ENCODE results near the gene GCNA. TPM values are rescaled to one million over a fixed set of nuclear protein-coding genes. Genes with fewer than 3 reads are reported as not detected.
"Not testable (repeated sequence)": the region's sequence is repeated elsewhere in the genome, so short reads cannot be mapped to it uniquely, and the experiment has no call there.

The GCNA gene
- total and polyA plus RNA-seq, 2 donors = 2.8 to 4.5 TPM

DNA sequence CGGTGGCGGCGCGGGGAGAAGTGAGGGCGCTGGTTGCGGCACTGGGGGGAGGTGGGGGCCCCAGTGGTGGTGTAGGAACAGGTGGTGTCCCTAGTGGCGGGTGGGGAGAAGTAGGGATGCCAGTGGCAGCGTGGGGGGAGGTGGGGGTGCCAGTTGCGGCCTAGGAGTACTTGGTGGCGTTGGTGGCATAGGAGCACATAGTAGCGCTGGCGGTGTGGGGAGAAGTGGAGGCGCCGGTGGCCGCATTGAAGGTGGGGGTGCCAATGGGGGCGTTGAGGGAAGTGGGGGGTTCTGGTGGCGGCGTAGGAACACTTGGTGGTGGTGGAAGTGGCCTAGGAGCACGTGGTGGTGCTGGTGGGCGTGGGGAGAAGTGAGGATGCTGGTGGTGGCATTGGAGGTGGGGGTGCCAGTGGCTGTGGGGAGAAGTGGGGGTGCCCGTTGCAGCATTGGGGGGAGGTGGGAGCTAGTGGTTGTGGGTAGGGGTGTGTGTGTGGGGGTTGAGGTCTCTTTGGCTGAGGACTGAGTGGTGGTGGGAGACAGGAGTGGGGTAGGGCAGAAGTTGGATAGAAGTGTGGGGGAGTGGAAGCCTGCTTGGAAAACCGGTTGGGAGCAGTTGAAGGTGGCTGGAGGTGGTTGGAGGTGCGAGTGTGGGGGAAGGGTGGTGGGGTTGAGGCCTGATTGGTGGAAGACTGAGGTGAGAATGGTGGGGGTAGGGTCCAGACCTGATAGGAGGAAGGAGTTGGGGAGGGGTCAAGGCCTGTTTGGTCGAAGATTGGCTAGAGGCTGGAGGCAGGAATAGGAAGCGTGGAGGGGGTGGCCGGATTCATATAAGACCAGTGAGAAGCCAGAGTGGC, 1.1 kb downstream of the GCNA start:
- H3K36me3 ChIP-seq (ENCODE audit: control insufficient read depth in 2 of 2, insufficient read depth in 2 of 2, low read length in 1 of 2) = peaks cover 10 to 24% of the 10 kb centered on the region in 2 donors
- no peaks in the 10 kb centered on the region for H3K9me3 ChIP-seq (ENCODE audit: control insufficient read depth in 2 of 2, insufficient read depth in 1 of 2, low read length in 1 of 2)
- 95% methylated on average over 26 of the region's 26 CpGs for WGBS
- DNase-seq (ENCODE audit: low read depth in 6 of 9, low spot score in 9 of 9) = no peak
- no peaks in the 10 kb centered on the region for H3K4me1 ChIP-seq (ENCODE audit: control insufficient read depth in 2 of 2, insufficient read depth in 2 of 2, low read length in 2 of 2)
- no peak overlapping the region for H3K4me3 ChIP-seq (ENCODE audit: low read length in 2 of 2)
- H3K27me3 ChIP-seq (ENCODE audit: control insufficient read depth in 2 of 2, insufficient read depth in 1 of 2, low read length in 1 of 2) = no peaks in the 10 kb centered on the region
- H3K27ac ChIP-seq (ENCODE audit: low read depth in 1 of 2, low read length in 1 of 2) = no peak overlapping the region

DNA sequence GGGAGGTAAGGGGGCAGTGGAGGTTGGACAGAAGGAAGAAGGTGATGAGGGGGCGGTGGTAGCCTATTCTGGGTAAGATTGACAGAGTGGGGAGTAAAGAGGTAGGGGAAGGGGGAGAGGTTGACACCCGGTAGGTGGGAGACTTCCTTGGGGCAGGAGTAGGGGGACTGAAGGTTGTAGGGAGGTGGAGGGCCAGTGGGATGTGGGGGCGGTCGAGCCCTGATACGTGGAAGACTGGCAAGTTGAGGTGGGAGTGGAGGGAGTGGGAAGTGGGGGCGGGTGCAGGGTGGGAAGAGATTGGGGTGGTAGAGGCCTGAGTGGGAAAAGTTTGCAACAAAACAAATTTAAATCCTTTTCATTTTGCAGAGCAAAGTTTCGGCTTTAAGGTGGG, 1.7 kb downstream of the GCNA start:
- no peaks in the 10 kb centered on the region for H3K4me1 ChIP-seq (ENCODE audit: control insufficient read depth in 2 of 2, insufficient read depth in 2 of 2, low read length in 2 of 2)
- H3K9me3 ChIP-seq (ENCODE audit: control insufficient read depth in 2 of 2, insufficient read depth in 1 of 2, low read length in 1 of 2) = no peaks in the 10 kb centered on the region
- H3K36me3 ChIP-seq (ENCODE audit: control insufficient read depth in 2 of 2, insufficient read depth in 2 of 2, low read length in 1 of 2) = peaks cover 10 to 19% of the 10 kb centered on the region in 2 donors
- no peak overlapping the region for H3K4me3 ChIP-seq (ENCODE audit: low read length in 2 of 2)
- no peaks in the 10 kb centered on the region for H3K27me3 ChIP-seq (ENCODE audit: control insufficient read depth in 2 of 2, insufficient read depth in 1 of 2, low read length in 1 of 2)
- WGBS = 97% methylated on average over 7 of the region's 7 CpGs
- no peak overlapping the region for H3K27ac ChIP-seq (ENCODE audit: low read depth in 1 of 2, low read length in 1 of 2)
- DNase-seq (ENCODE audit: low read depth in 6 of 9, low spot score in 9 of 9) = no peak

GRCh38 chrX:71581210-71581609, 3.0 kb downstream of the GCNA start:
- Histone ChIP-seq H3K27me3 (ENCODE audit: control insufficient read depth in 2 of 2, insufficient read depth in 1 of 2, low read length in 1 of 2) (no peaks in the 10 kb centered on the region), H3K4me3 (ENCODE audit: low read length in 2 of 2) (no peak overlapping the region), H3K27ac (ENCODE audit: low read depth in 1 of 2, low read length in 1 of 2) (no peak overlapping the region), H3K36me3 (ENCODE audit: control insufficient read depth in 2 of 2, insufficient read depth in 2 of 2, low read length in 1 of 2) (peaks cover 10 to 11% of the 10 kb centered on the region in 2 donors), H3K4me1 (ENCODE audit: control insufficient read depth in 2 of 2, insufficient read depth in 2 of 2, low read length in 2 of 2) (no peaks in the 10 kb centered on the region), H3K9me3 (ENCODE audit: control insufficient read depth in 2 of 2, insufficient read depth in 1 of 2, low read length in 1 of 2) (no peaks in the 10 kb centered on the region)
- no peak for DNase-seq (ENCODE audit: low read depth in 6 of 9, low spot score in 9 of 9)
- WGBS = 98% methylated on average over 5 of the region's 5 CpGs

- Histone ChIP-seq H3K4me1 (ENCODE audit: control insufficient read depth in 2 of 2, insufficient read depth in 2 of 2, low read length in 2 of 2) (no peaks in the 10 kb centered on the region), H3K36me3 (ENCODE audit: control insufficient read depth in 2 of 2, insufficient read depth in 2 of 2, low read length in 1 of 2) (no peaks in the 10 kb centered on the region), H3K4me3 (ENCODE audit: low read length in 2 of 2) (no peak overlapping the region), H3K9me3 (ENCODE audit: control insufficient read depth in 2 of 2, insufficient read depth in 1 of 2, low read length in 1 of 2) (no peaks in the 10 kb centered on the region), H3K27ac (ENCODE audit: low read depth in 1 of 2, low read length in 1 of 2) (no peak overlapping the region), H3K27me3 (ENCODE audit: control insufficient read depth in 2 of 2, insufficient read depth in 1 of 2, low read length in 1 of 2) (no peaks in the 10 kb centered on the region)
- no peak for DNase-seq (ENCODE audit: low read depth in 6 of 9, low spot score in 9 of 9)
- WGBS = 98% methylated on average over 2 of the region's 2 CpGs
These were observed 8.7 kb downstream of the GCNA start for GRCh38 chrX:71586929-71587328.

- H3K9me3 ChIP-seq (ENCODE audit: control insufficient read depth in 2 of 2, insufficient read depth in 1 of 2, low read length in 1 of 2); H3K4me3 ChIP-seq (ENCODE audit: low read length in 2 of 2); H3K27ac ChIP-seq (ENCODE audit: low read depth in 1 of 2, low read length in 1 of 2); DNase-seq (ENCODE audit: low read depth in 6 of 9, low spot score in 9 of 9); H3K27me3 ChIP-seq (ENCODE audit: control insufficient read depth in 2 of 2, insufficient read depth in 1 of 2, low read length in 1 of 2); H3K4me1 ChIP-seq (ENCODE audit: control insufficient read depth in 2 of 2, insufficient read depth in 2 of 2, low read length in 2 of 2): not testable (repeated sequence)
- peaks cover 8 to 11% of the 10 kb centered on the region in 2 donors for H3K36me3 ChIP-seq (ENCODE audit: control insufficient read depth in 2 of 2, insufficient read depth in 2 of 2, low read length in 1 of 2)
- 95% methylated on average over 6 of the region's 8 CpGs for WGBS
These were observed 15.0 kb downstream of the GCNA start for GRCh38 chrX:71593210-71593609.

GRCh38 chrX:71599965-71600364, 21.7 kb downstream of the GCNA start:
- H3K36me3 ChIP-seq (ENCODE audit: control insufficient read depth in 2 of 2, insufficient read depth in 2 of 2, low read length in 1 of 2) = peaks cover 31 to 34% of the 10 kb centered on the region in 2 donors
- DNase-seq (ENCODE audit: low read depth in 6 of 9, low spot score in 9 of 9) = no peak
- no peaks in the 10 kb centered on the region for H3K4me1 ChIP-seq (ENCODE audit: control insufficient read depth in 2 of 2, insufficient read depth in 2 of 2, low read length in 2 of 2)
- H3K27ac ChIP-seq (ENCODE audit: low read depth in 1 of 2, low read length in 1 of 2) = no peak overlapping the region
- no peaks in the 10 kb centered on the region for H3K9me3 ChIP-seq (ENCODE audit: control insufficient read depth in 2 of 2, insufficient read depth in 1 of 2, low read length in 1 of 2)
- H3K4me3 ChIP-seq (ENCODE audit: low read length in 2 of 2) = no peak overlapping the region
- 93% methylated on average over 2 of the region's 2 CpGs for WGBS
- H3K27me3 ChIP-seq (ENCODE audit: control insufficient read depth in 2 of 2, insufficient read depth in 1 of 2, low read length in 1 of 2) = no peaks in the 10 kb centered on the region

DNA sequence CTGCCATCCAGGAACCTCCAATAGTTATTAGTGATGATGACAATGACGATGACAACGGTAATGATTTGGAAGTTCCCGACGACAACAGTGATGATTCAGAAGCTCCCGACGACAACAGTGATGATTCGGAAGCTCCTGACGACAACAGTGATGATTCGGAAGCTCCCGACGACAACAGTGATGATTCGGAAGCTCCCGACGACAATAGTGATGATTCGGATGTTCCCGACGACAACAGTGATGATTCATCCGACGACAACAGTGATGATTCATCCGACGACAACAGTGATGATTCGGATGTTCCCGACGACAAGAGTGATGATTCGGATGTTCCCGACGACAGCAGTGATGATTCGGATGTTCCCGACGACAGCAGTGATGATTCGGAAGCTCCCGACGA, 25.4 kb downstream of the GCNA start:
- DNase-seq (ENCODE audit: low read depth in 6 of 9, low spot score in 9 of 9) = no peak
- Histone ChIP-seq H3K4me3 (ENCODE audit: low read length in 2 of 2) (no peak overlapping the region), H3K36me3 (ENCODE audit: control insufficient read depth in 2 of 2, insufficient read depth in 2 of 2, low read length in 1 of 2) (peaks cover 28 to 36% of the 10 kb centered on the region in 2 donors), H3K27me3 (ENCODE audit: control insufficient read depth in 2 of 2, insufficient read depth in 1 of 2, low read length in 1 of 2) (no peaks in the 10 kb centered on the region), H3K27ac (ENCODE audit: low read depth in 1 of 2, low read length in 1 of 2) (no peak overlapping the region), H3K4me1 (ENCODE audit: control insufficient read depth in 2 of 2, insufficient read depth in 2 of 2, low read length in 2 of 2) (peaks cover 0 to 15% of the 10 kb centered on the region in 2 donors), H3K9me3 (ENCODE audit: control insufficient read depth in 2 of 2, insufficient read depth in 1 of 2, low read length in 1 of 2) (no peaks in the 10 kb centered on the region)
- 98% methylated on average over 33 of the region's 33 CpGs for WGBS

GRCh38 chrX:71604141-71604540, 25.9 kb downstream of the GCNA start:
- H3K4me3 ChIP-seq (ENCODE audit: low read length in 2 of 2) = no peak overlapping the region
- H3K9me3 ChIP-seq (ENCODE audit: control insufficient read depth in 2 of 2, insufficient read depth in 1 of 2, low read length in 1 of 2) = no peaks in the 10 kb centered on the region
- 96% methylated on average over 10 of the region's 10 CpGs for WGBS
- no peaks in the 10 kb centered on the region for H3K27me3 ChIP-seq (ENCODE audit: control insufficient read depth in 2 of 2, insufficient read depth in 1 of 2, low read length in 1 of 2)
- no peak overlapping the region for H3K27ac ChIP-seq (ENCODE audit: low read depth in 1 of 2, low read length in 1 of 2)
- H3K4me1 ChIP-seq (ENCODE audit: control insufficient read depth in 2 of 2, insufficient read depth in 2 of 2, low read length in 2 of 2) = peaks cover 0 to 15% of the 10 kb centered on the region in 2 donors
- peaks cover 31 to 41% of the 10 kb centered on the region in 2 donors for H3K36me3 ChIP-seq (ENCODE audit: control insufficient read depth in 2 of 2, insufficient read depth in 2 of 2, low read length in 1 of 2)
- no peak for DNase-seq (ENCODE audit: low read depth in 6 of 9, low spot score in 9 of 9)

- peaks cover 35 to 46% of the 10 kb centered on the region in 2 donors for H3K36me3 ChIP-seq (ENCODE audit: control insufficient read depth in 2 of 2, insufficient read depth in 2 of 2, low read length in 1 of 2)
- H3K9me3 ChIP-seq (ENCODE audit: control insufficient read depth in 2 of 2, insufficient read depth in 1 of 2, low read length in 1 of 2) = no peaks in the 10 kb centered on the region
- H3K27me3 ChIP-seq (ENCODE audit: control insufficient read depth in 2 of 2, insufficient read depth in 1 of 2, low read length in 1 of 2) = no peaks in the 10 kb centered on the region
- H3K27ac ChIP-seq (ENCODE audit: low read depth in 1 of 2, low read length in 1 of 2) = no peak overlapping the region
- WGBS = 95% methylated on average over 8 of the region's 8 CpGs
- H3K4me1 ChIP-seq (ENCODE audit: control insufficient read depth in 2 of 2, insufficient read depth in 2 of 2, low read length in 2 of 2) = peaks cover 0 to 15% of the 10 kb centered on the region in 2 donors
- H3K4me3 ChIP-seq (ENCODE audit: low read length in 2 of 2) = no peak overlapping the region
- DNase-seq (ENCODE audit: low read depth in 6 of 9, low spot score in 9 of 9) = no peak
These were observed 26.7 kb downstream of the GCNA start for GRCh38 chrX:71604796-71605568.

Data from thymus (tissue), 11 donors.